GM21390 (cell line): ENCODE measurements around the gene MVB12A.

Experiments used
- ATAC-seq: cut with Tn5 transposase; IDR thresholded peaks from one replicate; pipeline ENCODE4 v1.9.1; 2021; ENCODE audit not compliant: unreplicated experiment

The MVB12A gene

DNA sequence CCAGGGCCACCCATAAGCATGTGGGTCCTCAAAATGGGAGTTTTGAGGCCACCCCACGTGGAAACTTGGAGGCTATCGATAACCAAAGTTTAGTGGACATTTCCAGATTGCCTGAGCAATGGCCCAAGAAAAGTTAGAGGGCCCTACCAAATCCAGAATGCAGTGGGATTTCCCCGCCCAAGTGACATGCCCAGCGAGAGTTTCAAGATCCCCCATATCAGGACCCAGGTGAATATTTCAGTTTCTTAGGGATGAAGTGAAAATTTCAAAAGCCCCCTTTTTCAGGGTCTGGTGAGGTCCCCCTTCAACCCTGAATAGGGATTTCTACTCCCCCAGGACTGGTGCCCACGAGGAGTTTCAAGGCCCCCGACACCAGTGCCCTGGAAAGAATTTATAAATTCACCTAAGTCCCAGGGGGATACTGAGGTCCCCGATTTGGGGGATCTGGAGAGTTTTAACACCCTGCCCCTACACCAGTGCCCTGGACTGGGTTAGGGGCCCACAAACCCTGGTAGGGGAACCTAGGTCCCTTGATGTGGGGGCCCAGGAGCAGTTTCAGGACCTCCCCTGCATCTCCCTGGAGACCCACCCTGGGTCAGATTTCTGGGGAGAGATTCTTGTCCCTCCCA lies 15.1 kb upstream of the MVB12A start:
- peak; percentile 19 for ATAC-seq

DNA sequence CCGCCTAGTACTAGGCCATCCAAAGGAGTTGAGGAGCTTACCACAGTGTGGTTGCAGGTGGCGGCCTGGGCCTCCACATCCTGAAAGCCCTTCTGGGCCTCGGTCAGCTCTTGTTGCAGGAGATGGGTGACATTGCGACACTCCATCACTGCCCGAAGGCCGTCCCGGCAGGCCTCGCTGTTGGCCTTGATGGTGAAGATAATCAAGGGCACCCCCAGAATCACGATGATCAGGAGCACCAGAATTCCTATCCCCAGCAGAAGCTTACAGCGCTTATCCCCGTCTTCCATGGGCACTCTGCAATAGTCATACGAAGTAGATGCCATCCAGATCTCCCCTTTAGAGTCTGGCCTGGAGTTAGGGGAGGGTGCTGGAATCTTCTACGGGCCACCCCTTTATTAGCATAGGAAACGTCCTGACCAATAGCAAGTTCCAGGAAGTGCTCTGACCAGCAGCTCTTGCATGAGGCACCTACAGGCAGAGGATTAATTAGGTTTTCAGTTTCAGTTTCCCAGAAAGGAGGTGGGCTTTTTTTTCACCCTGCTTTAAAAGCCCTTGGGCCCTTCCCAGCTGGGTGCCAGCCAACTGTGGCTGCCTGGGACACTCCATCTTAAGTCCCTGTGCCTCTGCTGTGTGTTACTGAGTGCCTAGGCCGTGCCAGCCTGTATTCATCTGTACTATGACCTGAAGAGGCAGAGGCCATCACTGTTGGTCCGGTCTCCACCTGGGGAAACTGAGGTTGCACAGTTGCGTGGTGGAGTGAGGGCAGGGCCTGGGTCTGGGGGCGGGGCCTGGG lies 14.4 kb upstream of the MVB12A start, which contains the start of gene BST2:
TSS of gene BST2 (minus strand) at position 381 of the 796 bp plus-strand sequence. CDS start at position 326, 55 bp downstream.
- ATAC-seq, result peak; percentile 73

DNA sequence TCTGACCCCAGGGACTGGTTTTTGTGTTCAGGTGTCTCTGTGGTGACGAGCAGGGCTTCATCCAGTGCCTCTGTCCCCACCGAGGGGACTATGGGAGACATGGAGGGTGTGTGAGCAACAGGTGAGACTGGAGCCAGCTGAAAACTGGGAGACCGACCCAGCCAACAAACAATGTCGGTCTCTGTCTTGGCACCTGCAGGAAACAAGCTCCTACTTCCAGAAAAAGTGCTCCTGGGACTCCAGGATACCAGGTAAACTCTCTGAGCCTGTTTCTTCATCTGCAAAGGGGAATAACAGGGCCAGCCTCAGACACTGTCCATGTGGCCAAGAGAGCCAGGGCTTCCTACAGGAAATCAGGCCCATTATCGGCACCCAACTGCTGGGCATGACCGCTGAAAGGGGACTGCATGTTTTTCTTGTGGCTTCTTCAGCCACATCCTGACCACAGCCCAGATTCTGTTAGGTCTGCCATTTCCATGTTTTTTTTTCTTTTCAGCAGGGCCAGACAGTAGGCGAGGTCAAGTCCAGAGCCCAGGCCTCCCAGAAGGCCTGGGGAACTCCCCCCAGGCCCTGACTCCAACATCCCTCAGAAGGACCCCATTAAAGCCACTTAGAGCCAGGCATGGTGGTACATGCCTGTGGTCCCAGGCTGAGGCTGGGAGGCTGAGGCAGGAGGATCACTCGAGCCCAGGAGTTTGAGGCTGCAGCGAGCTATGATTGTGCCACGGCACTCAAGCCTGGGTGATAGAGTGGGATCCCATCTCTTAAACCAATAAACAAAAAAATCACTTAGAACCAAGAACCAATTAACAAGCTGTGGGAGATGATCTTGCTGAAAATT lies 13.6 kb upstream of the MVB12A start:
- ATAC-seq, result no peak

DNA sequence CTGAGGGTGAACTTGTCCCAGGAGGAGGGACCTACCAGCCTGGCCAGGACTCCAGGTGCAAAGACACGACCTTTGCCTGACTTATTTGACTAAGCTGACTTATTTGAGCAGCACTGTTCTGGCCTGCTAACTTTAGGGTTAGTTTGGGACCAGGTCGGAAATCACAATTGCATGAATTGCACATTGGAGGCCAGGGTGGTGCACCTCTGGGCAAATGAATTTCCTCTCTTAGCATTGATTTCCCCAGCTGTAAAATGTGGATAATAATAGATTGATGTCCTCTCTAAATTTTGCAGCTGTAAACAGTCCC lies 13.0 kb upstream of the MVB12A start:
- no peak for ATAC-seq

DNA sequence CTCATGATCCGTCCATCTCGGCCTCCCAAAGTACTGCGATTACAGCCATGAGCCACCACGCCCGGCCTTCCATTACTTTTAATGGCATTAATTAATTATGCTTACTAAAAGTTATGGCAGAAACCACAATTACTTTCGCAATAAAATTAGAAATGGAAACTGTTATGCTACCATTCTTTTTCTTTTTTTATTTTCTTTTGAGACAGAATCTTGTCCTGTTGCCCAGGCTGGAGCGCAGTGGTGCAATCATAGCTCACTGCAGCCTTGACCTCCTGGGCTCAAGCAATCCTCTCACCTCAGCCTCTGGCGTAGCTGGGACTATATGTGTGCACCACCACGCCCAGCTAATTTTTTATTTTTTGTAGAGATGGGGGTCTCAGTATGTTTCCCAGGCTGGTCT lies 9.9 kb upstream of the MVB12A start:
- no peak for ATAC-seq

DNA sequence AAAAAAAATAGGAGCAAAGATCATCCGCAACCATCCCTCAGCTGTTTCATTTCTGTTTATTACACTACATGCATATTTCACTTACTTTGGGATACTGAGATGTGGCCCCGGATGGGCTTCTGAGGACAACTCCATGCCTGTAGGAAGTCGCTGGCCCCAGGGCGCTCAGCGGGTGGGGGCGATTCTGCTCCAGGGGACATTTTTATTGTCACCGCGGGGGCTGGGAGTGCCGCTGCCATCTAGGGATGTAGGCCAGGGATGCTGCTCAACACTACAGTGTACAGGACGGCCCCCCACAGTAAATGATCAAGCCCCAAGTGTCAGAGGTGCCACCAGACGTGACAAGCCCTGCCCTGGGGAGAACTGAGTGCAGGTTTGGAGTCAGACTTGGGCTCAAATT lies 8.0 kb upstream of the MVB12A start:
- no peak for ATAC-seq

DNA sequence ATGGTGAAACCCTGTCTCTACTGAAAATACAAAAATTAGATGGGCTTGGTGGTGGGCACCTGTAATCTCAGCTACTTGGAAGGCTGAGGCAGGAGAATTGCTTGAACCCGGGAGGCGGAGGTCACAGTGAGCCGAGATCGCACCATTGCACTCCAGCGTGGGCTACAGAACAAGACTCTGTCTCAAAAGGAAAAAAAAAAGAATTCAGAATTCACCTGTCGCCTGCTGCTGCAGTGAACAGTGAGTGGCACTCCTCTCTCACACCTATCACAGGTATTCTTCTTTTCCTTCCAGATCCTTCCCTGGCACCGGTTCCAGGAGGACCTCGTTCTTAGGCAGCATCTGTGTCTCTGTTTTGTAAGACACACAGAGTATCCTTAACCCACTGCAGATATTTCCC lies 5.8 kb upstream of the MVB12A start:
- no peak for ATAC-seq

DNA sequence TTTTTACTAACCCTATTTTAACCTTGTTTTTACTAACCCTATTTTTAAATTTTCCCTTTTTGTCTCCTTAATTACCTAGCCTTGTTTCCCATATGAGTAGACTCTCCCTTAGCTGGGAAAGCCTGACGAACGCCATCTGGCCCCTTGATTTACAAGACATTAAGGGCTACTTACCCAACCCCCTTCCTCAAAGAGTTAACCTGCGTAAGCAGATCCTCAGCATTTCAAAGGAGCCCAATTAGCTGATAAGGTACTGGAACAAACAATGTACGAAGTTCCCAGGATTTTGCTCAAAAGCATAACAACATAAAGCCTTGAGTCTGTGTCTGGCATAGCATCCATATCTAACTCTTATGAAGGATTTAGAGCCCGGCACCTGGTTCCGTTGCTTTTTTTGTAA lies 4.7 kb upstream of the MVB12A start:
- no peak for ATAC-seq

DNA sequence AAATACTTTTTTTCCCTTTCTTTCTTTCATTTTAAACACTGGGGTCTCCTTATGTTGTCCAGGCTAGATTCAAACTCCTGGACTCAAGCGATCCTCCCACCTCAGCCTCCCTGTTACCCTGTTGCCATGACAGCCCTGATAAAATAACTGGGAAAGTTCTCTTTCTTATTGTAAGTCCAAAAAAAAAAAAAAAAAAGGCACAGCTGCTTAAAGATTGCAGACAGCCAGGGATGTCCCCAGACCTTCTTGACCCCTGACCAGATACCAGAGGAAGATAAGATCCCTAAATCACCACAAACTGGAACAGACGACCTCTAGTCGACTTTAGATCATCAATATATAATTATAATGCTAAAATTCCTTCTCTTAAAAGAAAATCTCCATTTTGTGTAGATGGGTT lies 1.1 kb upstream of the MVB12A start:
- ATAC-seq, result no peak

DNA sequence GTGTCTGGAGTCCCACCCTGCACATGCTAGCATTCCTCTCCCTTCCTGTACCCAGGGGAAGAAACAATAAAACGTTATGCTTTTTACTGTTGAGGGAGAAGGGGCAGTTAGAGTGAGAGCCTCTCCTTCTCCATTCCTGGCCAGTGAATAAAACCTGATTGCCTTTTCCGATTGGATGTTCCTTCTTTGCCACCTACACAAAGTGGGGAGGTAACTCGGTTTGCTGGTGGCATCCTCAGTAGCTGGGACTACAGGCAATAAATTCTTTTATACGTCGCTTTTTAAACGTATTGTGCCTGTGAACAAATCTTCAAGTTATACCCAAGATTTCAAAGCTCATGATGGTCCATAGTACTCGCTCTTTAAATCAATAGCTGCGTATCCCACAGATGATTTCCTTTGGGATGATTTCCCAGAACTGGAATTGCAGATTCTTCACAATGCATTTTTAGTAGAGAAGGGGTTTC lies 660 bp upstream of the MVB12A start:
- no peak for ATAC-seq

DNA sequence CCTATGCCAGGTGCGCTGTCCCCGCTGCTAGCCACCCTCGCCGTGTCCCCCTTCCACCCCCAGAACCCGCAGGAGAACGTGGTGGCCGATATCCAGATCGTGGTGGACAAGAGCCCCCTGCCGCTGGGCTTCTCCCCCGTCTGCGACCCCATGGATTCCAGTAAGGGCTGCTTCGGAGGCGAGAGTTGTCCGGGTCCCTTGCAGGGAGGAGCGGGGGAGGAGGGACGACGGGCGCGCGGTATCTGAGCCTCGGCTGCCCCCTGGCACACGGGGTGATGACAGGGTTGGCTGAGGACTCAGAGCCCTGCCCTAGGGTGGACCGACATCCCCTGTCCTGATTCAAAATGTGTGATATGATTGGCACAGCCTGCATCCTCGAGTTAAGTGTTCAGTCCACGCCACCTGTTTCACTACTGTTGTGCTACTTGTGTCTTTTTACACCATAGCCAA lies 653 bp downstream of the MVB12A start:
- peak; percentile 15 for ATAC-seq

DNA sequence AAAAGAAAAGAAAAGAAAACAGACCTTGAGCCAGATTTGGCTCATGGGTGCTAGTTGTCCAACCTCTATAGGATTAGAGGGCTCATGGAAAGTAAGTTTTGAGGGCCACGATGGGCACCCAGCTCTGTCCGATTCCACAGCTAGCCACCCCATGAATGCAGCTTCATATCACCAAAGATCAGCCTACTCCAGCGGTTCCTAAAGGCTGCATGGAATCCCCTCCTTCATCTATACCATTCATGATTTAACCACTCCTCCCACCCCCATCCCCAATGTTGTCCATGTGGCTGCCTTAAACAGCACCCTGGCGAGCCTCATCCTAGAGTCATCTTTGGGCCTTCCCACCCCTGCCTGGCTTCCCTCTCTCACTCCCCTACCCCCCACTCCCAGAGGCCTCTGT lies 2.1 kb downstream of the MVB12A start:
- no peak for ATAC-seq

DNA sequence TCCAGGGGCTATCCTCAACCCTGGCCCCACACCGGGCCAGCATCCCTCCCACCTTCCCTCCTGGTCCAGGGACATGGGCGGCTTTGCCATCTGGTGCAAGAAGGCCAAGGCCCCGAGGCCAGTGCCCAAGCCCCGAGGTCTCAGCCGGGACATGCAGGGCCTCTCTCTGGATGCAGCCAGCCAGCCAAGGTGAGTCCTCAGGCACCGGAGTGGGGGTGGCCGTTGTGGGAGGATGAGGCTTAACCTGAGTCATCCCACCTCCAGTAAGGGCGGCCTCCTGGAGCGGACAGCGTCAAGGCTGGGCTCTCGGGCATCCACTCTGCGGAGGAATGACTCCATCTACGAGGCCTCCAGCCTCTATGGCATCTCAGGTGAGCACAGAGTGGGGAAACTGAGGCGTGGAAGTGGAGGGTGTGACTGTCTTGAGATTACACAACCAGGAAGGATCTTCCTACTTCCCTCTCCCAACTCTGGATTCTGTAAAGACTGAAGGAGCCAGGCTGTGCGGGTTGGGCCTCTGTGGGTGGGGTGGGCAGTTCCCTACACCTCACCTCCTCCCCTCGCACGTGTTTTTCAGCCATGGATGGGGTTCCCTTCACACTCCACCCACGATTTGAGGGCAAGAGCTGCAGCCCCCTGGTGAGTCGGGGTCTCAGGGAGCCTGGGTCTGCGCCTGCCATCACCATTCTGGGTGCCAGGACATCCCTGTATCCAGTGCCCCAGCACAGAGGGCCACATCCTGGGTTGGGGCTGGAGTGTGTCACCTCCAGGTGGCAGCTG lies 3.8 kb downstream of the MVB12A start:
- ATAC-seq, result no peak

DNA sequence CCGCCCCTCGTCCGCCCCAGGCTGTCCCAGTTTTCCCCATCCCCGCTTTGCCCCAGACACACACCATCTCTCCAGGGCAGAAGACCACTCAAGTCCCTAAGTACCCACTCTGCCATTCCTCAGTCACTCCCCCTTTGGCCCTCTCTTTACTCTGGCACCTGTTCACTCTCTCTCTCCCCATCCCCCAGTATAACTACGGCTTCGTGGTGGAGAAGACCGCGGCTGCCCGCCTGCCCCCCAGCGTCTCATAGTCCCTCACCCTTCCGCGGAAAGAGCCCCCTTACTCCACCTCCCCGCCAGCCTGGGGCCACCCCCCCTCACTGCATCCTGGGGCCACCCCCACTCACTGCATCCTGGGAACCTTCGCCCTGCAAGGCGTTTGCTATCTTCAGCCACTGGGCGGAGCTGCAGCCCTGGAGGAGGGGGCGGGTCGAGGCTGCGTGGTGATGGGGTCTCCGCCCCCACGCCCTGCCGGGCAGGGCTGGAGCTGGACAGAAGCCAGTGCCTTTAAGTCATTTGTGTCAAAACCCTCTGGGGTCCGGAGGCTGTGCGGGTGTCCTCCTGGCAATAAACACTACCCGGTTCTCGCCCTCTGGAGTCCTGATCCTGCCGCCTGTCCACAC lies 5.0 kb downstream of the MVB12A start:
- no peak for ATAC-seq

DNA sequence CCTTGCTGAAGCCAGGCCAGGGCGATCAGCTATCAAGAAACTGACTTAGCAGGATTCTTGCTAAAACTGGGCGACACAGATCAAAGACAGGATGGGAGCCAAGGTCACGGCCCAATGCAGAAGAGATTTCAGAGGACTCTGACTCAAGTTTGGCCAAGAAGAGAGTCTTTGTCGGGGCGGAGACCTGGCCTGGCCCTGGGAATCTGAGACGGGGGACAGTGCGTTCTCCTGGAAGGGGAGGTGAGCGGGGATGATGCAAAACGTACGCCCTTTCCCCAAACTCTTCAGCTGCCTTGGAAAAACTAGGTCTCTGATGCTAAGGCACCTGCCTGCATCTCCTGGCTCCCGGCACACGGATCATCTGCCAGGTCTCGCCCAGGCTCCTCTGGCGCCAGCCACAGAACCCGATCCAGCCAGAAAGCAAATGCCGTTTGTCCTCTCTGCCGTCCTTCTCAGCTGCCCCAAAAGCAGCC lies 9.8 kb downstream of the MVB12A start:
- no peak for ATAC-seq

DNA sequence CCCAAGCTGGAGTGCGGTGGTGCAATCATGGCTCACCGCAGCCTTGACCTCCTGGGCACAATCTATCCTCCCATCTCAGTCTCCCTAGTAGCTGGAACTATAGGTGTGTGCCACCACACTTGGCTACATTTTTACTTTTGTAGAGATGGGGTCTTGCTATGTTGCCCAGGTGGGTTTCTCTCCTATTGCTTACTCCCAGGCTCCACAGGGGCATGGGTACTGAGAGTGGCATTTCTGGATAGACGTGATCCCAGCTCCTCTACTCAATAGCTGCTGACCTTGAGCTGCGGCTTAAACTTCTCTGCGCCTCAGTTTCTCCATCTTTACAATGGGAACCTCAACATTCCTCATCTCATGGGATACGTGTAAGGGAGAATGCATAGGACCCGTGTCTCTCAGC lies 11.6 kb downstream of the MVB12A start:
- no peak for ATAC-seq

DNA sequence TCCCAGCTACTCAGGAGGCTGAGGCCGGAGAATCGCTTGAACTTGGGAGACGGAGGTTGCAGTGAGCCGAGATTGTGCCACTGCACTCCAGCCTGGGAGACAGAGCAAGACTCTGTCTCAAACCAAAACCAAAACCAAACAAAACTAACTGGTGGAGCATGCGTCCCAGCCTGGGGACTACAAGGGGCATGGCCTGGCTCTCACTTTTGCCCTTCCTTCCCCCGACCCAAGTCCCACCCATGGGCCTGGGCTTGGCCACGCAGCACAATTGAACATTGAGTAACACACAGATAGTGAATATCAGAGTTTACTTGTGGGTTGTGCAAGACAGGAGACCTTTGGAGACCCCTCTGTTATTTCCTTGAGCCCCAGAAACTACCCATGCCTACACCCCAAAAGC lies 15.4 kb downstream of the MVB12A start:
- ATAC-seq, result no peak

DNA sequence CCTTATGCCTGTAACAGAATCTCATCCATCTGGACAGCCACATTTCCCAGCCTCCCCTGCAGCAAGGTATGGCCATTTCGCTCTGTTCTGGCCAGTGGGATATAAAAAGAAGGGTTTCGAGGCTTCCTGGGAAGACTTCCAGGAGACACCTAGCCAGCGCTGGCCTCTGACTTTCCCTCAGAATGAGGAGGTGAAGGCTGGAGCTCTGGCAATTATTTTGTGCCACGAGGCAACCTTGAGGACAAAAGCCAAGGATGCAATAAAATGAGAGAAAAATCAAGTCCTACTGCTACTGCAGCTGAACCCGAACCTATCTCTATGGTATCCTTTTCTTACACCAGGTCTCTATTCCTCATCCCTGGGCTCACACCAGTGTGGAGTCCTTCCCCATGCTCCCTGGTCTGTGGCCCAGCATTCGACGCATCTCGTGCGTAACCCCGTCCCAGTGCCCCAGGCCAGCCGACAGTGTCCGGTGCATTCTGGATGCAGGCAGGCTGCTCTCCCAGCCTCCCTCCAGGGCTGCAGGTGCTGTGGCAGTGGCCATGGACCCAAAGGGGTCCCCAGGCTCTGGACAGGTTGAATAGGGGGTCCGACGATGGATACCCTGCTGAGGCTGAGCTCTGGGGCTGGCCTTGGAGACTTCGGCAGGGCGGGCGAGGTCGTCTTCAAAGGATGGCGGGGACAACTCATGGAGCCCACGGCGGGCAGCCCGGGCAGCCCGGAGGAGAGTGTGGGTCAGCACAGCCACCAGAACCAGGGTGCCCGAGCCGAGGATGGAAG lies 16.4 kb downstream of the MVB12A start:
- ATAC-seq, result no peak

DNA sequence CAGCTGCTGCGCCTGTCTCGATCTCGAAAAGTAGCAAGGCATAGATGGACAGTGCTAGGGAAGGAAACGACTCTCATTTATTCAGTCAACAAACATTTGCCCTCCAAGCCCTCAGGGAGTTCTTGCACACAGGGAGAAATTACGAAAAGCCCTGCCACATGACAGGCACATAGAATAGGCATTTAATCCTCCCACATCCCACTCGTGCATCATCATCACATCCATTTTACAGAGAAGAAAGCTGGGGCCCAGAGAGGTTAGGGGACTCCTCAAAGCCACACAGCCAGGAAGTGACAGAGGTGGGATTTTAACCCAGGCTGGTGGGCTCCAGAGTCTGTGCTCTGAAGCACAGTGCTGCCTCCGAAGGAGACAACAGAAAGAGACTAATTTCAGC lies 17.0 kb downstream of the MVB12A start:
- no peak for ATAC-seq
